MM.1S (cell line): ENCODE data around the gene ELP2.

ENCODE experiments used
- EZH2 ChIP-seq: fragments of 300-600 bp; sonication (generic); optimal IDR thresholded peaks from 2 replicates; pipeline ENCODE3; 2017; ENCODE audit warnings: low read depth, mild to moderate bottlenecking, antibody characterized with exemption, low read length, mixed read lengths
- TF ChIP-seq, protein P1 (sequence below): fragments of 300-600 bp; sonication (generic); IDR thresholded peaks from 2 replicates; pipeline ENCODE4 v1.5.1; 2016; ENCODE audit warnings: antibody characterized with exemption, low read length, mixed read lengths

DNA sequence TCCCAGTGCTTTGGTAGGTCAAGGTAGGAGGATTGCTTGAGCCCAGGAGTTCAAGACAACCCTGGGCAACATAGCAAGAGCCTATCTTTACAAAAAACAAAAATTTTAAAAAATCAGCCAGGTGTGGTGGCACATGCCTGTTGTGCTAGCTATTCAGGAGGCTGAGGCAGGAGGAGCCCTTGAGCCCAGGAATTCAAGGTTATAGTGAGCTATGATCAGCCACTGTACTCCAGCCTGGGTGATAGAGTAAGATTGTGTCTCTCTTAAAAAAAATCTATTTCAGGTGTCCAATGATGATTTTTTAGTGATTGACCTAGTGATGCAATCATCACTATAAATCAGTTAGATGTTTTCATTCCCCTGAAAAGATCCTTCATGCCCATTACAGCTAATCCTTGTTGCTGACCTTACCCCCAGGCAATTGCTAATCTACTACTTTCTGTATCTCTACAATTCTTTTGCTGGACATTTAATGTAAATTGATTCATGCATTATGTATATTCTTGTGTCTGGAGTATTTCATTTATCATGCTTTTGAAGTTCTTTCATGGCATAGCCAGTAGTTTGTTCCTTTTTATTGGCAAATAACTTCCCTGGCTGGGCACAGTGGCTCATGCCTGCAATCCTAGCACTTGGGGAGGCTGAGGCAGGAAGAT lies 67.9 kb downstream of the ELP2 start:
- TF ChIP-seq, protein P1, sequence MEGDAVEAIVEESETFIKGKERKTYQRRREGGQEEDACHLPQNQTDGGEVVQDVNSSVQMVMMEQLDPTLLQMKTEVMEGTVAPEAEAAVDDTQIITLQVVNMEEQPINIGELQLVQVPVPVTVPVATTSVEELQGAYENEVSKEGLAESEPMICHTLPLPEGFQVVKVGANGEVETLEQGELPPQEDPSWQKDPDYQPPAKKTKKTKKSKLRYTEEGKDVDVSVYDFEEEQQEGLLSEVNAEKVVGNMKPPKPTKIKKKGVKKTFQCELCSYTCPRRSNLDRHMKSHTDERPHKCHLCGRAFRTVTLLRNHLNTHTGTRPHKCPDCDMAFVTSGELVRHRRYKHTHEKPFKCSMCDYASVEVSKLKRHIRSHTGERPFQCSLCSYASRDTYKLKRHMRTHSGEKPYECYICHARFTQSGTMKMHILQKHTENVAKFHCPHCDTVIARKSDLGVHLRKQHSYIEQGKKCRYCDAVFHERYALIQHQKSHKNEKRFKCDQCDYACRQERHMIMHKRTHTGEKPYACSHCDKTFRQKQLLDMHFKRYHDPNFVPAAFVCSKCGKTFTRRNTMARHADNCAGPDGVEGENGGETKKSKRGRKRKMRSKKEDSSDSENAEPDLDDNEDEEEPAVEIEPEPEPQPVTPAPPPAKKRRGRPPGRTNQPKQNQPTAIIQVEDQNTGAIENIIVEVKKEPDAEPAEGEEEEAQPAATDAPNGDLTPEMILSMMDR, result no peak
- TF ChIP-seq EZH2, result no peak
